ENCODE data around the gene S100A9.
"Not testable (repeated sequence)": the region's sequence is repeated elsewhere in the genome, so short reads cannot be mapped to it uniquely, and the experiment has no call there.

Gene S100A9

GRCh38 chr1:153403421-153404085 lies 45.9 kb downstream of the S100A9 start:
- Histone ChIP-seq H3K9ac (ENCODE audit: low read depth in 1 of 2, low read length in 2 of 2) (no peak overlapping the region), H3K27me3 (ENCODE audit: control insufficient read depth in 1 of 2, insufficient read depth in 2 of 2, low read length in 2 of 2) (peaks cover 0 to 3% of the 10 kb centered on the region in 2 donors), H3K27ac (ENCODE audit: low read depth, low read length) (no peak overlapping the region), H3K9me3 (ENCODE audit: control insufficient read depth in 1 of 2, low read length in 2 of 2) (no peaks in the 10 kb centered on the region), H3K36me3 (ENCODE audit: control insufficient read depth in 1 of 2, insufficient read depth in 2 of 2, low read length in 2 of 2) (no peaks in the 10 kb centered on the region), H3K4me1 (ENCODE audit: control insufficient read depth in 1 of 2, insufficient read depth in 2 of 2, low read length in 2 of 2) (no peaks in the 10 kb centered on the region), H3K4me3 (ENCODE audit: low read depth in 1 of 2, low read length in 2 of 2) (no peak overlapping the region)

GRCh38 chr1:153404086-153404635 lies 46.5 kb downstream of the S100A9 start:
- Histone ChIP-seq H3K36me3 (ENCODE audit: control insufficient read depth in 1 of 2, insufficient read depth in 2 of 2, low read length in 2 of 2) (no peaks in the 10 kb centered on the region), H3K9me3 (ENCODE audit: control insufficient read depth in 1 of 2, low read length in 2 of 2) (no peaks in the 10 kb centered on the region), H3K4me3 (ENCODE audit: low read depth in 1 of 2, low read length in 2 of 2) (no peak overlapping the region), H3K27me3 (ENCODE audit: control insufficient read depth in 1 of 2, insufficient read depth in 2 of 2, low read length in 2 of 2) (peaks cover 0 to 3% of the 10 kb centered on the region in 2 donors), H3K27ac (ENCODE audit: low read depth, low read length) (no peak overlapping the region), H3K4me1 (ENCODE audit: control insufficient read depth in 1 of 2, insufficient read depth in 2 of 2, low read length in 2 of 2) (no peaks in the 10 kb centered on the region), H3K9ac (ENCODE audit: low read depth in 1 of 2, low read length in 2 of 2) (no peak overlapping the region)

- Histone ChIP-seq H3K36me3 (ENCODE audit: control insufficient read depth in 1 of 2, insufficient read depth in 2 of 2, low read length in 2 of 2) (no peaks in the 10 kb centered on the region), H3K4me1 (ENCODE audit: control insufficient read depth in 1 of 2, insufficient read depth in 2 of 2, low read length in 2 of 2) (no peaks in the 10 kb centered on the region), H3K27me3 (ENCODE audit: control insufficient read depth in 1 of 2, insufficient read depth in 2 of 2, low read length in 2 of 2) (peaks cover 0 to 3% of the 10 kb centered on the region in 2 donors), H3K4me3 (ENCODE audit: low read depth in 1 of 2, low read length in 2 of 2) (no peak overlapping the region), H3K9ac (ENCODE audit: low read depth in 1 of 2, low read length in 2 of 2) (no peak overlapping the region), H3K27ac (ENCODE audit: low read depth, low read length) (no peak overlapping the region), H3K9me3 (ENCODE audit: control insufficient read depth in 1 of 2, low read length in 2 of 2) (no peaks in the 10 kb centered on the region)
Measured at GRCh38 chr1:153404768-153405167, 47.1 kb downstream of the S100A9 start.

- not testable (repeated sequence) for H3K9me3 ChIP-seq (ENCODE audit: control insufficient read depth in 1 of 2, low read length in 2 of 2); H3K4me1 ChIP-seq (ENCODE audit: control insufficient read depth in 1 of 2, insufficient read depth in 2 of 2, low read length in 2 of 2); H3K36me3 ChIP-seq (ENCODE audit: control insufficient read depth in 1 of 2, insufficient read depth in 2 of 2, low read length in 2 of 2); H3K27me3 ChIP-seq (ENCODE audit: control insufficient read depth in 1 of 2, insufficient read depth in 2 of 2, low read length in 2 of 2); H3K9ac ChIP-seq (ENCODE audit: low read depth in 1 of 2, low read length in 2 of 2); H3K4me3 ChIP-seq (ENCODE audit: low read depth in 1 of 2, low read length in 2 of 2); H3K27ac ChIP-seq (ENCODE audit: low read depth, low read length)
Measured at GRCh38 chr1:153405825-153406599, 48.4 kb downstream of the S100A9 start.

- H3K9me3 ChIP-seq (ENCODE audit: control insufficient read depth in 1 of 2, low read length in 2 of 2); H3K9ac ChIP-seq (ENCODE audit: low read depth in 1 of 2, low read length in 2 of 2); H3K4me3 ChIP-seq (ENCODE audit: low read depth in 1 of 2, low read length in 2 of 2); H3K4me1 ChIP-seq (ENCODE audit: control insufficient read depth in 1 of 2, insufficient read depth in 2 of 2, low read length in 2 of 2); H3K27me3 ChIP-seq (ENCODE audit: control insufficient read depth in 1 of 2, insufficient read depth in 2 of 2, low read length in 2 of 2); H3K36me3 ChIP-seq (ENCODE audit: control insufficient read depth in 1 of 2, insufficient read depth in 2 of 2, low read length in 2 of 2); H3K27ac ChIP-seq (ENCODE audit: low read depth, low read length): not testable (repeated sequence)
Measured at GRCh38 chr1:153407274-153407673, 49.6 kb downstream of the S100A9 start.

Data from duodenal mucosa (tissue), 2 donors.